HCT116 (cell line): Measurements from ENCODE around the gene FIBCD1.

Experiments used
- CEBPB ChIP-seq: IDR thresholded peaks from 2 replicates; pipeline ENCODE4 v1.6.1; 2012; ENCODE audit warnings: low read depth
- EZH2 ChIP-seq: fragments of 200-600 bp; sonication (generic); IDR thresholded peaks from 2 replicates; pipeline ENCODE4 v1.6.1; 2017; ENCODE audit warnings: antibody characterized with exemption, mixed run types
- JUND ChIP-seq: IDR thresholded peaks from 2 replicates; pipeline ENCODE4 v1.6.1; 2012
- RAD21 ChIP-seq: IDR thresholded peaks from 2 replicates; pipeline ENCODE4 v1.6.1; 2012; ENCODE audit warnings: low read depth, mild to moderate bottlenecking
- SIN3A ChIP-seq: IDR thresholded peaks from 2 replicates; pipeline ENCODE4 v1.6.1; 2012; ENCODE audit warnings: low read depth
- SP1 ChIP-seq: IDR thresholded peaks from 2 replicates; pipeline ENCODE4 v1.6.1; 2012; ENCODE audit warnings: low read depth
- SRF ChIP-seq: IDR thresholded peaks from 2 replicates; pipeline ENCODE4 v1.6.1; 2012; ENCODE audit warnings: low read depth
- TCF7L2 ChIP-seq: IDR thresholded peaks from 2 replicates; pipeline ENCODE4 v1.7.0; 2011; ENCODE audit warnings: borderline replicate concordance, inconsistent platforms; ENCODE audit not compliant: insufficient read depth, insufficient read length; ENCODE audit errors: extremely low read depth
- ZNF274 ChIP-seq: fragments of 200-500 bp; sonication (Bioruptor generic); IDR thresholded peaks from 2 replicates; pipeline ENCODE4 v1.6.1; 2014; ENCODE audit warnings: mild to moderate bottlenecking, low read depth, low read length, inconsistent platforms
- TF ChIP-seq, protein P1 (sequence below), 3 experiments: fragments of 200-600 bp in 1 of 3; sonication (generic) in 1 of 3; IDR thresholded peaks in 2 of 3; conservative IDR thresholded peaks in 1 of 3; 2 replicates each; pipeline ENCODE4 v1.5.1; 2012 to 2017; ENCODE audit warnings: low read depth in 2 of 3, low read length in 2 of 3, antibody characterized with exemption in 1 of 3, borderline replicate concordance in 1 of 3, control low read depth in 1 of 3, mild to moderate bottlenecking in 1 of 3, mixed read lengths in 1 of 3, mixed run types in 1 of 3, moderate library complexity in 1 of 3; ENCODE audit not compliant: insufficient read depth in 1 of 3
- TF ChIP-seq, protein P2 (sequence below): IDR thresholded peaks from 2 replicates; pipeline ENCODE4 v1.6.1; 2012; ENCODE audit warnings: low read depth
- TF ChIP-seq, protein P3 (sequence below): IDR thresholded peaks from 2 replicates; pipeline ENCODE4 v1.6.1; 2011; ENCODE audit warnings: mild to moderate bottlenecking, low read length, moderate library complexity; ENCODE audit not compliant: insufficient replicate concordance; ENCODE audit errors: extremely low read depth

DNA sequence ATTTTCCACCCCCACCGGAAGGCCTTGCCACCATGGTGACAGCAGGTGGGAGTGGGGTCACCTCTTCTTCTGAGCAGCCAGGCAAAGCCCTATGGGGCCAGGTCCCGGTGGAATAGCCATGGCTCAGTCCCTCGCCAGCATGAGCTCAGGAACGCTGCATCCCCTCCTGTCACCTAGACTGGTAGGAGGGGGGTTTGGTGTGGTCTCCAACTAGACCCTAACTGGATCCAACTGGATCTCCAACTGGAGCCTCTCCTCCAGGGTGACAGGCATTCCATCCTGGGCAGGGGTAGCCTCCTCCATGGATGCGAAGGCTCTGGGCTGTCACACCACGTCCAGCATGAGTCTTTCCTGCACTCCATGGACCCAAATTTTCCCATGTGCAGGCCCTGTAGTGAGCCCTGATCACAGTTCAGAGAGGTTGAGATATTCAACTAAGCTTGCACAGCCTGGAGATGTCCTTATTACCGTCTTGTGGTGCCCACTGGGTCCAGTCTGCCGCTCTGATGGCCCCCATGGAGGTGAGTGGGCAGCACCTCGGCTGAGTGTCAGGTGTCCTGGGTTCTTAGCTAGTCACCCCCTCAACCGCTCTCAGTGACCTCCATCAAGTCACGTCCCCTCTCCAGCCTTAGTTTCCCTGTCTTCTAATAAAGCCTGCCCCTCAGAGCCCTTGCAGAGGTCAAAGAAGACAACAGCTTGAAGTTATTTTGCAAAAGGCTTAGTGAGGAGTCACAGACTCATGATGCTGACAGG, 18.6 kb upstream of the FIBCD1 start:
- TF ChIP-seq SRF (no peak), SIN3A (no peak), ZNF274 (no peak), CEBPB (no peak), SP1 (no peak), JUND (no peak), RAD21 (no peak), EZH2 (no peak), TCF7L2 (no peak)
- TF ChIP-seq, protein P1, sequence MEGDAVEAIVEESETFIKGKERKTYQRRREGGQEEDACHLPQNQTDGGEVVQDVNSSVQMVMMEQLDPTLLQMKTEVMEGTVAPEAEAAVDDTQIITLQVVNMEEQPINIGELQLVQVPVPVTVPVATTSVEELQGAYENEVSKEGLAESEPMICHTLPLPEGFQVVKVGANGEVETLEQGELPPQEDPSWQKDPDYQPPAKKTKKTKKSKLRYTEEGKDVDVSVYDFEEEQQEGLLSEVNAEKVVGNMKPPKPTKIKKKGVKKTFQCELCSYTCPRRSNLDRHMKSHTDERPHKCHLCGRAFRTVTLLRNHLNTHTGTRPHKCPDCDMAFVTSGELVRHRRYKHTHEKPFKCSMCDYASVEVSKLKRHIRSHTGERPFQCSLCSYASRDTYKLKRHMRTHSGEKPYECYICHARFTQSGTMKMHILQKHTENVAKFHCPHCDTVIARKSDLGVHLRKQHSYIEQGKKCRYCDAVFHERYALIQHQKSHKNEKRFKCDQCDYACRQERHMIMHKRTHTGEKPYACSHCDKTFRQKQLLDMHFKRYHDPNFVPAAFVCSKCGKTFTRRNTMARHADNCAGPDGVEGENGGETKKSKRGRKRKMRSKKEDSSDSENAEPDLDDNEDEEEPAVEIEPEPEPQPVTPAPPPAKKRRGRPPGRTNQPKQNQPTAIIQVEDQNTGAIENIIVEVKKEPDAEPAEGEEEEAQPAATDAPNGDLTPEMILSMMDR (IDR thresholded peaks at IDR 0.05 in 2 of 3, conservative IDR thresholded peaks at IDR 0.05 in 1 of 3; ENCODE audit: borderline replicate concordance in 1 of 3, insufficient read depth in 1 of 3, low read depth in 2 of 3, low read length in 2 of 3) = no peak
- TF ChIP-seq, protein P2, sequence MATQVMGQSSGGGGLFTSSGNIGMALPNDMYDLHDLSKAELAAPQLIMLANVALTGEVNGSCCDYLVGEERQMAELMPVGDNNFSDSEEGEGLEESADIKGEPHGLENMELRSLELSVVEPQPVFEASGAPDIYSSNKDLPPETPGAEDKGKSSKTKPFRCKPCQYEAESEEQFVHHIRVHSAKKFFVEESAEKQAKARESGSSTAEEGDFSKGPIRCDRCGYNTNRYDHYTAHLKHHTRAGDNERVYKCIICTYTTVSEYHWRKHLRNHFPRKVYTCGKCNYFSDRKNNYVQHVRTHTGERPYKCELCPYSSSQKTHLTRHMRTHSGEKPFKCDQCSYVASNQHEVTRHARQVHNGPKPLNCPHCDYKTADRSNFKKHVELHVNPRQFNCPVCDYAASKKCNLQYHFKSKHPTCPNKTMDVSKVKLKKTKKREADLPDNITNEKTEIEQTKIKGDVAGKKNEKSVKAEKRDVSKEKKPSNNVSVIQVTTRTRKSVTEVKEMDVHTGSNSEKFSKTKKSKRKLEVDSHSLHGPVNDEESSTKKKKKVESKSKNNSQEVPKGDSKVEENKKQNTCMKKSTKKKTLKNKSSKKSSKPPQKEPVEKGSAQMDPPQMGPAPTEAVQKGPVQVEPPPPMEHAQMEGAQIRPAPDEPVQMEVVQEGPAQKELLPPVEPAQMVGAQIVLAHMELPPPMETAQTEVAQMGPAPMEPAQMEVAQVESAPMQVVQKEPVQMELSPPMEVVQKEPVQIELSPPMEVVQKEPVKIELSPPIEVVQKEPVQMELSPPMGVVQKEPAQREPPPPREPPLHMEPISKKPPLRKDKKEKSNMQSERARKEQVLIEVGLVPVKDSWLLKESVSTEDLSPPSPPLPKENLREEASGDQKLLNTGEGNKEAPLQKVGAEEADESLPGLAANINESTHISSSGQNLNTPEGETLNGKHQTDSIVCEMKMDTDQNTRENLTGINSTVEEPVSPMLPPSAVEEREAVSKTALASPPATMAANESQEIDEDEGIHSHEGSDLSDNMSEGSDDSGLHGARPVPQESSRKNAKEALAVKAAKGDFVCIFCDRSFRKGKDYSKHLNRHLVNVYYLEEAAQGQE = no peak
- TF ChIP-seq, protein P3, sequence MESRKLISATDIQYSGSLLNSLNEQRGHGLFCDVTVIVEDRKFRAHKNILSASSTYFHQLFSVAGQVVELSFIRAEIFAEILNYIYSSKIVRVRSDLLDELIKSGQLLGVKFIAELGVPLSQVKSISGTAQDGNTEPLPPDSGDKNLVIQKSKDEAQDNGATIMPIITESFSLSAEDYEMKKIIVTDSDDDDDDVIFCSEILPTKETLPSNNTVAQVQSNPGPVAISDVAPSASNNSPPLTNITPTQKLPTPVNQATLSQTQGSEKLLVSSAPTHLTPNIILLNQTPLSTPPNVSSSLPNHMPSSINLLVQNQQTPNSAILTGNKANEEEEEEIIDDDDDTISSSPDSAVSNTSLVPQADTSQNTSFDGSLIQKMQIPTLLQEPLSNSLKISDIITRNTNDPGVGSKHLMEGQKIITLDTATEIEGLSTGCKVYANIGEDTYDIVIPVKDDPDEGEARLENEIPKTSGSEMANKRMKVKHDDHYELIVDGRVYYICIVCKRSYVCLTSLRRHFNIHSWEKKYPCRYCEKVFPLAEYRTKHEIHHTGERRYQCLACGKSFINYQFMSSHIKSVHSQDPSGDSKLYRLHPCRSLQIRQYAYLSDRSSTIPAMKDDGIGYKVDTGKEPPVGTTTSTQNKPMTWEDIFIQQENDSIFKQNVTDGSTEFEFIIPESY = no peak
